ENCODE data around the gene HID1. TPM values are rescaled to one million over a fixed set of nuclear protein-coding genes. Genes with fewer than 3 reads are reported as not detected.

The HID1 gene
- polyA plus RNA-seq, 2 of the 4 experiments (the other 2 are of a cell fraction): 5.2 to 11.7 TPM

- ChIA-PET CTCF (interaction anchor here (0.6 to 42.3 kb wide), 11 partner anchors 10 to 237 kb away, joined by 3 to 1448 read pairs (median 8); partner anchors contain the start of genes CDR2L, HID1, MRPL58 and OTOP2), POLR2A (interaction anchor here (0.8 kb wide), 1 partner anchor 23 kb away, joined by 3 read pairs; the partner anchor contains the start of gene CDR2L)
- TF ChIP-seq GATA3 (IDR thresholded peaks at IDR 0.05; ENCODE audit: borderline replicate concordance) (no peak), ZNF302 (CRISPR knock-in tag; IDR thresholded peaks at IDR 0.05) (no peak), ELK1 (IDR thresholded peaks at IDR 0.05; ENCODE audit: low read depth, low read length) (no peak), JUN (IDR thresholded peaks at IDR 0.05) (no peak), ESRRA (IDR thresholded peaks at IDR 0.05; ENCODE audit: borderline replicate concordance, low read length) (no peak), BHLHE40 (IDR thresholded peaks at IDR 0.05; ENCODE audit: low read depth, low read length) (no peak), CBX8 (IDR thresholded peaks at IDR 0.05) (no peak), PHF8 (IDR thresholded peaks at IDR 0.05; ENCODE audit: borderline replicate concordance, low read depth) (no peak), KDM1A (IDR thresholded peaks at IDR 0.05; ENCODE audit: low read depth) (no peak), EP300 (IDR thresholded peaks at IDR 0.05) (no peak), MAFK (IDR thresholded peaks at IDR 0.05; ENCODE audit: partially characterized antibody) (no peak), JUNB (IDR thresholded peaks at IDR 0.05) (no peak), HOXB5 (CRISPR knock-in tag; IDR thresholded peaks at IDR 0.05) (no peak), HEYL (CRISPR knock-in tag; IDR thresholded peaks at IDR 0.05) (no peak), CEBPB (IDR thresholded peaks at IDR 0.05) (no peak), ZC3H11A (IDR thresholded peaks at IDR 0.05) (no peak)
- TF ChIP-seq, protein P1, sequence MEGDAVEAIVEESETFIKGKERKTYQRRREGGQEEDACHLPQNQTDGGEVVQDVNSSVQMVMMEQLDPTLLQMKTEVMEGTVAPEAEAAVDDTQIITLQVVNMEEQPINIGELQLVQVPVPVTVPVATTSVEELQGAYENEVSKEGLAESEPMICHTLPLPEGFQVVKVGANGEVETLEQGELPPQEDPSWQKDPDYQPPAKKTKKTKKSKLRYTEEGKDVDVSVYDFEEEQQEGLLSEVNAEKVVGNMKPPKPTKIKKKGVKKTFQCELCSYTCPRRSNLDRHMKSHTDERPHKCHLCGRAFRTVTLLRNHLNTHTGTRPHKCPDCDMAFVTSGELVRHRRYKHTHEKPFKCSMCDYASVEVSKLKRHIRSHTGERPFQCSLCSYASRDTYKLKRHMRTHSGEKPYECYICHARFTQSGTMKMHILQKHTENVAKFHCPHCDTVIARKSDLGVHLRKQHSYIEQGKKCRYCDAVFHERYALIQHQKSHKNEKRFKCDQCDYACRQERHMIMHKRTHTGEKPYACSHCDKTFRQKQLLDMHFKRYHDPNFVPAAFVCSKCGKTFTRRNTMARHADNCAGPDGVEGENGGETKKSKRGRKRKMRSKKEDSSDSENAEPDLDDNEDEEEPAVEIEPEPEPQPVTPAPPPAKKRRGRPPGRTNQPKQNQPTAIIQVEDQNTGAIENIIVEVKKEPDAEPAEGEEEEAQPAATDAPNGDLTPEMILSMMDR (IDR thresholded peaks at IDR 0.05): no peak
- TF ChIP-seq, protein P2, sequence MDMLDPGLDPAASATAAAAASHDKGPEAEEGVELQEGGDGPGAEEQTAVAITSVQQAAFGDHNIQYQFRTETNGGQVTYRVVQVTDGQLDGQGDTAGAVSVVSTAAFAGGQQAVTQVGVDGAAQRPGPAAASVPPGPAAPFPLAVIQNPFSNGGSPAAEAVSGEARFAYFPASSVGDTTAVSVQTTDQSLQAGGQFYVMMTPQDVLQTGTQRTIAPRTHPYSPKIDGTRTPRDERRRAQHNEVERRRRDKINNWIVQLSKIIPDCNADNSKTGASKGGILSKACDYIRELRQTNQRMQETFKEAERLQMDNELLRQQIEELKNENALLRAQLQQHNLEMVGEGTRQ (IDR thresholded peaks at IDR 0.05): no peak
- TF ChIP-seq, protein P3, sequence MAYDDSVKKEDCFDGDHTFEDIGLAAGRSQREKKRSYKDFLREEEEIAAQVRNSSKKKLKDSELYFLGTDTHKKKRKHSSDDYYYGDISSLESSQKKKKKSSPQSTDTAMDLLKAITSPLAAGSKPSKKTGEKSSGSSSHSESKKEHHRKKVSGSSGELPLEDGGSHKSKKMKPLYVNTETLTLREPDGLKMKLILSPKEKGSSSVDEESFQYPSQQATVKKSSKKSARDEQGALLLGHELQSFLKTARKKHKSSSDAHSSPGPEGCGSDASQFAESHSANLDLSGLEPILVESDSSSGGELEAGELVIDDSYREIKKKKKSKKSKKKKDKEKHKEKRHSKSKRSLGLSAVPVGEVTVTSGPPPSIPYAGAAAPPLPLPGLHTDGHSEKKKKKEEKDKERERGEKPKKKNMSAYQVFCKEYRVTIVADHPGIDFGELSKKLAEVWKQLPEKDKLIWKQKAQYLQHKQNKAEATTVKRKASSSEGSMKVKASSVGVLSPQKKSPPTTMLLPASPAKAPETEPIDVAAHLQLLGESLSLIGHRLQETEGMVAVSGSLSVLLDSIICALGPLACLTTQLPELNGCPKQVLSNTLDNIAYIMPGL (CRISPR knock-in tag; IDR thresholded peaks at IDR 0.05; ENCODE audit: borderline replicate concordance): no peak
- TF ChIP-seq, protein P4, sequence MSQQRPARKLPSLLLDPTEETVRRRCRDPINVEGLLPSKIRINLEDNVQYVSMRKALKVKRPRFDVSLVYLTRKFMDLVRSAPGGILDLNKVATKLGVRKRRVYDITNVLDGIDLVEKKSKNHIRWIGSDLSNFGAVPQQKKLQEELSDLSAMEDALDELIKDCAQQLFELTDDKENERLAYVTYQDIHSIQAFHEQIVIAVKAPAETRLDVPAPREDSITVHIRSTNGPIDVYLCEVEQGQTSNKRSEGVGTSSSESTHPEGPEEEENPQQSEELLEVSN (IDR thresholded peaks at IDR 0.05; ENCODE audit: borderline replicate concordance, low read depth): no peak
- FAIRE-seq (no peak), DNase-seq (ENCODE audit: low read depth in 1 of 2, low spot score in 1 of 2) (no peak), ATAC-seq (no peak)
- Histone ChIP-seq H3K9me3 (no peaks in the 10 kb centered on the region), H3K27ac (no peak overlapping the region), H3K4me2 (no peak overlapping the region), H3K4me1 (peaks cover 12% of the 10 kb centered on the region), H3K4me3 (no peak overlapping the region)
- 85% methylated on average over 12 of the region's 12 CpGs for WGBS (ENCODE audit: missing lambda C conversion rate)
Measured at GRCh38 chr17:74964246-74964761, 8.3 kb downstream of the HID1 start.

DNA sequence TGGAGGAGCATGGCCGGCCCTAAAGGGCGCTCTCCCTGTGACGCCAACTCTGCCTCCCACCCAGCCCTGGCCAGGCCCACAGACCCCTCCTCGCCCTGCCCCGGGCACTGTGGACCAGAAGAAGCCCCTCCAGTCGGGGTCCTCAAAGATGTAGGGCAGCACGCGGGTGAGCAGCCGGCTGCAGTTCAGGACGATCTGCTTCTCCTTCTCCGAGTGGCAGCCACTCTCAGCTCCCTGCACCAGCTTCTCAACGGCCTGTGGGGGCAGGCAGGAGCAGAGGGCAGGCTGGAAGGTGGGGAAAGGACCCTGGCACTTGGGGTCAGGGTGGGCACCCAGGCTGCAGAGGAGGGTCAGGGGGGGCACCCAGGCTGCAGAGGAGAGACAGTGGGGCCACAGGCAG lies 8.9 kb downstream of the HID1 start:
- Histone ChIP-seq H3K4me1 (peaks cover 12% of the 10 kb centered on the region), H3K4me2 (no peak overlapping the region), H3K4me3 (no peak overlapping the region), H3K9me3 (no peaks in the 10 kb centered on the region), H3K27ac (no peak overlapping the region)
- ChIA-PET CTCF (interaction anchor here (0.6 to 42.3 kb wide), 14 partner anchors 11 to 276 kb away, joined by 3 to 1448 read pairs (median 5); partner anchors contain the start of genes CDR2L, HID1, MRPL58 and OTOP2), POLR2A (interaction anchor here (0.8 kb wide), 1 partner anchor 24 kb away, joined by 3 read pairs; the partner anchor contains the start of gene CDR2L)
- TF ChIP-seq HEYL (CRISPR knock-in tag; IDR thresholded peaks at IDR 0.05) (no peak), MAFK (IDR thresholded peaks at IDR 0.05; ENCODE audit: partially characterized antibody) (no peak), ZC3H11A (IDR thresholded peaks at IDR 0.05) (no peak), EHF (CRISPR knock-in tag; IDR thresholded peaks at IDR 0.05) (no peak), EHMT2 (IDR thresholded peaks at IDR 0.05; ENCODE audit: low read depth) (no peak)
- ATAC-seq (peak in 1 of 2 experiments; percentile 29; a peak in 2 of 6 replicates), DNase-seq (ENCODE audit: low read depth in 1 of 2, low spot score in 1 of 2) (no peak), FAIRE-seq (no peak)
- WGBS (ENCODE audit: missing lambda C conversion rate): 62% methylated on average over 11 of the region's 12 CpGs

All from A549 (cell line).